SKM-1 (cell line): ENCODE results near the gene GPRIN3.
"Not testable (repeated sequence)": the region's sequence is repeated elsewhere in the genome, so short reads cannot be mapped to it uniquely, and the experiment has no call there.

Source experiments
- DNase-seq: peaks from one replicate; lab custom pipeline; 2025; ENCODE audit not compliant: unreplicated experiment; lab: John Stamatoyannopoulos, UW

The GPRIN3 gene

GRCh38 chr4:89258506-89258905, 49.1 kb downstream of the GPRIN3 start:
- no peak for DNase-seq

- DNase-seq: no peak
Observed at GRCh38 chr4:89257376-89257775, 50.2 kb downstream of the GPRIN3 start.

- no peak for DNase-seq
Observed at GRCh38 chr4:89256203-89256800, 51.3 kb downstream of the GPRIN3 start.

GRCh38 chr4:89254847-89255246, 52.8 kb downstream of the GPRIN3 start:
- DNase-seq: no peak

- DNase-seq: not testable (repeated sequence)
Observed at GRCh38 chr4:89254347-89254746, 53.3 kb downstream of the GPRIN3 start.

- DNase-seq: no peak
Observed at GRCh38 chr4:89253935-89254334, 53.7 kb downstream of the GPRIN3 start.

GRCh38 chr4:89253311-89253710, 54.3 kb downstream of the GPRIN3 start:
- DNase-seq: no peak

GRCh38 chr4:89251396-89251795, 56.2 kb downstream of the GPRIN3 start:
- DNase-seq: no peak

GRCh38 chr4:89249716-89250361, 57.8 kb downstream of the GPRIN3 start:
- DNase-seq: no peak

GRCh38 chr4:89249313-89249712, 58.3 kb downstream of the GPRIN3 start:
- DNase-seq: no peak

- no peak for DNase-seq
Observed at GRCh38 chr4:89248879-89249281, 58.7 kb downstream of the GPRIN3 start.

- DNase-seq: no peak
Observed at GRCh38 chr4:89247951-89248350, 59.6 kb downstream of the GPRIN3 start.

GRCh38 chr4:89245459-89245858, 62.1 kb downstream of the GPRIN3 start:
- no peak for DNase-seq

- no peak for DNase-seq
Observed at GRCh38 chr4:89243733-89244252, 63.8 kb downstream of the GPRIN3 start.

- DNase-seq: no peak
Observed at GRCh38 chr4:89242864-89243732, 64.5 kb downstream of the GPRIN3 start.

- no peak for DNase-seq
Observed at GRCh38 chr4:89242216-89242615, 65.4 kb downstream of the GPRIN3 start.

- DNase-seq: no peak
Observed at GRCh38 chr4:89230271-89230670, 77.3 kb downstream of the GPRIN3 start.

GRCh38 chr4:89226665-89227574, 80.7 kb downstream of the GPRIN3 start:
- DNase-seq: peak; percentile 63

GRCh38 chr4:89222170-89222569, 85.4 kb downstream of the GPRIN3 start:
- DNase-seq: no peak

GRCh38 chr4:89221167-89221867, 86.3 kb downstream of the GPRIN3 start:
- DNase-seq: no peak
